Osteoblast (primary cell): ENCODE results near the gene RAB1A. TPM values are rescaled to one million over a fixed set of nuclear protein-coding genes. Genes with fewer than 3 reads are reported as not detected.

Experiments
- DNase-seq: peaks from one replicate; pipeline ENCODE4 v3.0.0; 2011; ENCODE audit warnings: low spot score, mixed read lengths; ENCODE audit not compliant: insufficient read length; ENCODE audit errors: missing footprints
- H2AFZ ChIP-seq: 2 replicates; pipeline ENCODE4 v1.6.0; 2011; ENCODE audit warnings: mild to moderate bottlenecking, low read length
- H3K27ac ChIP-seq: 2 replicates; pipeline ENCODE4 v1.5.1; 2011; ENCODE audit warnings: mild to moderate bottlenecking, low read depth, low read length, moderate library complexity
- H3K27me3 ChIP-seq: 2 replicates; pipeline ENCODE4 v1.6.0; 2012; ENCODE audit warnings: mild to moderate bottlenecking, control low read depth, inconsistent platforms, low read length, moderate library complexity; ENCODE audit not compliant: insufficient read depth
- H3K36me3 ChIP-seq: 2 replicates; pipeline ENCODE4 v1.5.1; 2011; ENCODE audit warnings: mild to moderate bottlenecking, low read length, control low read depth, moderate library complexity; ENCODE audit not compliant: insufficient read depth
- H3K4me1 ChIP-seq: 2 replicates; pipeline ENCODE4 v1.5.1; 2011; ENCODE audit warnings: mild to moderate bottlenecking, low read length, control low read depth, moderate library complexity; ENCODE audit not compliant: insufficient read depth
- H3K4me2 ChIP-seq: 2 replicates; pipeline ENCODE4 v1.6.0; 2011; ENCODE audit warnings: mild to moderate bottlenecking, low read length; ENCODE audit not compliant: insufficient read depth
- H3K4me3 ChIP-seq: fragments of 200-600 bp; sonication (generic); 3 replicates; pipeline ENCODE4 v1.5.1; 2012; ENCODE audit warnings: mild to moderate bottlenecking, low read length, inconsistent platforms; ENCODE audit not compliant: insufficient read depth
- H3K79me2 ChIP-seq: 2 replicates; pipeline ENCODE4 v1.6.0; 2012; ENCODE audit warnings: mild to moderate bottlenecking, low read length, control low read depth, inconsistent platforms; ENCODE audit not compliant: insufficient read depth
- H3K9me3 ChIP-seq: 2 replicates; pipeline ENCODE4 v1.5.1; 2011; ENCODE audit warnings: low read depth, low read length, control low read depth
- H4K20me1 ChIP-seq: 2 replicates; pipeline ENCODE4 v1.6.0; 2012; ENCODE audit warnings: mild to moderate bottlenecking, low read length, control low read depth; ENCODE audit not compliant: insufficient read depth
- total RNA-seq: library from RNA; depleted of rRNA; stranded (reverse); fragments of >200 nt; gene quantifications from 2 replicates; pipeline ENCODE4 v1.2.3, GENCODE V29; 2012
- TF ChIP-seq, protein P1 (sequence below): IDR thresholded peaks from 2 replicates; pipeline ENCODE4 v1.5.1; 2011; ENCODE audit warnings: mild to moderate bottlenecking, low read depth, low read length, moderate library complexity; ENCODE audit errors: extremely low read depth

RAB1A gene
- total RNA-seq, 1 donor: 72.7 TPM

- Histone ChIP-seq H2AFZ (no peak overlapping the region), H3K4me2 (no peak overlapping the region), H3K9me3 (no peaks in the 10 kb centered on the region)
Observed at GRCh38 chr2:65053199-65053598, 76.7 kb downstream of the RAB1A start.

GRCh38 chr2:65050931-65051330, 79.0 kb downstream of the RAB1A start:
- no peaks in the 10 kb centered on the region for H3K9me3 ChIP-seq
- no peaks in the 10 kb centered on the region for H3K36me3 ChIP-seq
- no peaks in the 10 kb centered on the region for H4K20me1 ChIP-seq
- H3K79me2 ChIP-seq: no peaks in the 10 kb centered on the region
- TF ChIP-seq, protein P1, sequence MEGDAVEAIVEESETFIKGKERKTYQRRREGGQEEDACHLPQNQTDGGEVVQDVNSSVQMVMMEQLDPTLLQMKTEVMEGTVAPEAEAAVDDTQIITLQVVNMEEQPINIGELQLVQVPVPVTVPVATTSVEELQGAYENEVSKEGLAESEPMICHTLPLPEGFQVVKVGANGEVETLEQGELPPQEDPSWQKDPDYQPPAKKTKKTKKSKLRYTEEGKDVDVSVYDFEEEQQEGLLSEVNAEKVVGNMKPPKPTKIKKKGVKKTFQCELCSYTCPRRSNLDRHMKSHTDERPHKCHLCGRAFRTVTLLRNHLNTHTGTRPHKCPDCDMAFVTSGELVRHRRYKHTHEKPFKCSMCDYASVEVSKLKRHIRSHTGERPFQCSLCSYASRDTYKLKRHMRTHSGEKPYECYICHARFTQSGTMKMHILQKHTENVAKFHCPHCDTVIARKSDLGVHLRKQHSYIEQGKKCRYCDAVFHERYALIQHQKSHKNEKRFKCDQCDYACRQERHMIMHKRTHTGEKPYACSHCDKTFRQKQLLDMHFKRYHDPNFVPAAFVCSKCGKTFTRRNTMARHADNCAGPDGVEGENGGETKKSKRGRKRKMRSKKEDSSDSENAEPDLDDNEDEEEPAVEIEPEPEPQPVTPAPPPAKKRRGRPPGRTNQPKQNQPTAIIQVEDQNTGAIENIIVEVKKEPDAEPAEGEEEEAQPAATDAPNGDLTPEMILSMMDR: no peak
- no peak overlapping the region for H2AFZ ChIP-seq
- no peak overlapping the region for H3K4me2 ChIP-seq
- H3K4me1 ChIP-seq: peaks cover 11% of the 10 kb centered on the region
- H3K27me3 ChIP-seq: no peaks in the 10 kb centered on the region
- no peak overlapping the region for H3K27ac ChIP-seq
- no peak for DNase-seq
- no peak overlapping the region for H3K4me3 ChIP-seq

More at GRCh38 chr2:65053199-65053598, 76.7 kb downstream of the RAB1A start:
- H3K27ac ChIP-seq: no peak overlapping the region
- H4K20me1 ChIP-seq: peaks cover 7% of the 10 kb centered on the region
- TF ChIP-seq, protein P1: no peak
- H3K36me3 ChIP-seq: no peaks in the 10 kb centered on the region
- no peak overlapping the region for H3K4me3 ChIP-seq
- H3K79me2 ChIP-seq: peaks cover 14% of the 10 kb centered on the region
- H3K27me3 ChIP-seq: no peaks in the 10 kb centered on the region
- no peak for DNase-seq
- peaks cover 16% of the 10 kb centered on the region for H3K4me1 ChIP-seq

- Histone ChIP-seq H3K4me1 (peaks cover 15% of the 10 kb centered on the region), H3K4me3 (no peak overlapping the region), H4K20me1 (no peaks in the 10 kb centered on the region), H3K79me2 (no peaks in the 10 kb centered on the region), H3K9me3 (peaks cover 1% of the 10 kb centered on the region), H3K36me3 (no peaks in the 10 kb centered on the region), H3K27me3 (no peaks in the 10 kb centered on the region), H3K27ac (no peak overlapping the region), H3K4me2 (no peak overlapping the region), H2AFZ (no peak overlapping the region)
- DNase-seq: no peak
- TF ChIP-seq, protein P1: no peak
Observed at GRCh38 chr2:65049010-65049639, 80.8 kb downstream of the RAB1A start.

GRCh38 chr2:65046633-65047407, 83.1 kb downstream of the RAB1A start:
- DNase-seq: no peak
- Histone ChIP-seq H3K4me3 (no peak overlapping the region), H3K4me2 (no peak overlapping the region), H2AFZ (no peak overlapping the region), H3K36me3 (no peaks in the 10 kb centered on the region), H3K27me3 (no peaks in the 10 kb centered on the region), H4K20me1 (no peaks in the 10 kb centered on the region), H3K27ac (no peak overlapping the region), H3K79me2 (no peaks in the 10 kb centered on the region), H3K9me3 (peaks cover 3% of the 10 kb centered on the region), H3K4me1 (peaks cover 15% of the 10 kb centered on the region)
- TF ChIP-seq, protein P1: no peak
